GM23338 (cell line): ENCODE measurements around the gene DHPS. TPM values are rescaled to one million over a fixed set of nuclear protein-coding genes. Genes with fewer than 3 reads are reported as not detected.

Experiments
- ATAC-seq: fragments of 200-7000 bp; cut with Tn5 transposase; 3 replicates; pipeline ENCODE4 v1.9.1; 2020
- DNase-seq: peaks from one replicate; pipeline ENCODE4 v3.0.0-alpha.2; 2015; ENCODE audit warnings: low spot score
- H2AFZ ChIP-seq: fragments of 200-600 bp; sonication (generic); 2 replicates; pipeline ENCODE4 v1.8.0; 2016; ENCODE audit warnings: antibody characterized with exemption, mild to moderate bottlenecking, moderate library complexity
- H3F3A ChIP-seq: fragments of 200-600 bp; sonication (generic); replicated peaks from 2 replicates; pipeline ENCODE4 v1.8.0; 2017; ENCODE audit warnings: antibody characterized with exemption, mixed run types, low read depth
- H3K27ac ChIP-seq: fragments of 200-600 bp; sonication (generic); 2 replicates; pipeline ENCODE4 v1.6.1; 2016; ENCODE audit warnings: low read depth
- H3K27me3 ChIP-seq: fragments of 200-600 bp; sonication (generic); 2 replicates; pipeline ENCODE4 v1.8.0; 2016; ENCODE audit warnings: mild to moderate bottlenecking, mixed run types, moderate library complexity; ENCODE audit not compliant: insufficient read depth
- H3K36me3 ChIP-seq: fragments of 200-600 bp; sonication (generic); 2 replicates; pipeline ENCODE4 v1.8.0; 2016; ENCODE audit warnings: mild to moderate bottlenecking; ENCODE audit not compliant: insufficient read depth
- H3K4me1 ChIP-seq: fragments of 200-600 bp; sonication (generic); 2 replicates; pipeline ENCODE4 v1.8.0; 2016; ENCODE audit warnings: mild to moderate bottlenecking, moderate library complexity; ENCODE audit not compliant: insufficient read depth
- H3K4me2 ChIP-seq: fragments of 200-600 bp; sonication (generic); 2 replicates; pipeline ENCODE4 v1.7.1; 2017; ENCODE audit warnings: mixed run types
- H3K4me3 ChIP-seq: fragments of 200-600 bp; sonication (generic); 2 replicates; pipeline ENCODE4 v1.6.1; 2016; ENCODE audit warnings: mixed run types
- H3K79me2 ChIP-seq: fragments of 200-600 bp; sonication (generic); replicated peaks from 2 replicates; pipeline ENCODE4 v1.8.0; 2017; ENCODE audit warnings: mild to moderate bottlenecking; ENCODE audit not compliant: insufficient read depth
- H3K9me2 ChIP-seq: fragments of 200-600 bp; sonication (generic); 2 replicates; pipeline ENCODE4 v1.8.0; 2017; ENCODE audit not compliant: insufficient read depth
- H4K20me1 ChIP-seq: fragments of 200-600 bp; sonication (generic); replicated peaks from 2 replicates; pipeline ENCODE4 v1.8.0; 2017; ENCODE audit warnings: mild to moderate bottlenecking; ENCODE audit not compliant: insufficient read depth
- H3K27ac Mint-ChIP-seq: 2 replicates; pipeline ENCODE4 v1.8.0; 2020; ENCODE audit warnings: inconsistent platforms, mild to moderate bottlenecking, moderate library complexity, mixed read lengths
- H3K27me3 Mint-ChIP-seq: 3 replicates; pipeline ENCODE4 v1.8.0; 2022; ENCODE audit warnings: low read depth, mild to moderate bottlenecking, moderate library complexity, mixed read lengths, inconsistent platforms; ENCODE audit not compliant: insufficient read depth, poor library complexity
- H3K36me3 Mint-ChIP-seq: 3 replicates; pipeline ENCODE4 v1.8.0; 2021; ENCODE audit warnings: low read depth, mild to moderate bottlenecking, inconsistent platforms, moderate library complexity, mixed read lengths
- H3K4me1 Mint-ChIP-seq: 3 replicates; pipeline ENCODE4 v1.8.0; 2020; ENCODE audit warnings: mild to moderate bottlenecking, inconsistent platforms, mixed read lengths
- H3K4me3 Mint-ChIP-seq: 3 replicates; pipeline ENCODE4 v1.8.0; 2021; ENCODE audit warnings: moderate library complexity, mild to moderate bottlenecking, inconsistent platforms, mixed read lengths
- H3K9me3 Mint-ChIP-seq: 3 replicates; pipeline ENCODE4 v1.8.0; 2020; ENCODE audit warnings: moderate library complexity, mild to moderate bottlenecking, inconsistent platforms, mixed read lengths
- CREB1 ChIP-seq: fragments of 250-450 bp; sonication (Bioruptor Pico); IDR thresholded peaks from 2 replicates; pipeline ENCODE4 v1.5.0; 2020; ENCODE audit warnings: low read depth, mild to moderate bottlenecking, moderate library complexity
- EZH2 ChIP-seq: fragments of 200-600 bp; sonication (generic); IDR thresholded peaks from one replicate; pipeline ENCODE4 v1.8.0; 2017; ENCODE audit warnings: antibody characterized with exemption, mild to moderate bottlenecking, low read depth; ENCODE audit not compliant: unreplicated experiment
- EZH2phosphoT487 ChIP-seq: fragments of 200-600 bp; sonication (generic); IDR thresholded peaks from one replicate; pipeline ENCODE4 v1.8.1; 2018; ENCODE audit warnings: antibody characterized with exemption; ENCODE audit not compliant: unreplicated experiment
- JUNB ChIP-seq: IDR thresholded peaks from one replicate; pipeline ENCODE4 v1.6.1; 2016; ENCODE audit warnings: antibody characterized with exemption; ENCODE audit not compliant: unreplicated experiment
- NANOG ChIP-seq: IDR thresholded peaks from 2 replicates; pipeline ENCODE4 v1.6.1; 2016; ENCODE audit warnings: antibody characterized with exemption, borderline replicate concordance
- POLR2AphosphoS5 ChIP-seq: IDR thresholded peaks from 2 replicates; pipeline ENCODE4 v1.6.1; 2016; ENCODE audit warnings: antibody characterized with exemption, low read depth
- STAT1 ChIP-seq: IDR thresholded peaks from one replicate; pipeline ENCODE4 v1.6.1; 2016; ENCODE audit warnings: antibody characterized with exemption; ENCODE audit not compliant: unreplicated experiment
- ZNF114 ChIP-seq: fragments of 250-450 bp; sonication (Bioruptor Pico); IDR thresholded peaks from 2 replicates; pipeline ENCODE4 v1.5.0; 2020; ENCODE audit warnings: mild to moderate bottlenecking, moderate library complexity
- ZNF331 ChIP-seq: fragments of 250-450 bp; sonication (Bioruptor Pico); IDR thresholded peaks from 2 replicates; pipeline ENCODE4 v1.5.0; 2020; ENCODE audit warnings: low read depth, mild to moderate bottlenecking, moderate library complexity
- polyA plus RNA-seq: library from polyadenylated mRNA; unstranded; fragments of >200 nt; fragmentation: Nextera tagmentation; extraction: Ambion mirVana; gene quantifications from 2 replicates; pipeline ENCODE4 v1.2.1, GENCODE V29; 2016
- total RNA-seq: library from RNA; depleted of rRNA; stranded (reverse); fragments of >200 nt; shearing (Covaris generic); gene quantifications from 2 replicates; pipeline ENCODE4 v1.2.3, GENCODE V29; 2014
- TF ChIP-seq, protein P1 (sequence below): fragments of 250-450 bp; sonication (Bioruptor Pico); IDR thresholded peaks from 2 replicates; pipeline ENCODE4 v1.5.0; 2020; ENCODE audit warnings: mild to moderate bottlenecking, moderate library complexity
- TF ChIP-seq, protein P2 (sequence below), 2 experiments: fragments of 200-600 bp in 1 of 2; sonication (generic) in 1 of 2; conservative IDR thresholded peaks; 2 replicates each; pipeline versions ENCODE4 v1.5.1 to v1.6.1; 2016 to 2017; ENCODE audit warnings: antibody characterized with exemption in 2 of 2, low read depth in 2 of 2, mild to moderate bottlenecking in 2 of 2, moderate library complexity in 1 of 2
- TF ChIP-seq, protein P3 (sequence below): IDR thresholded peaks from 2 replicates; pipeline ENCODE4 v1.6.1; 2016; ENCODE audit warnings: antibody characterized with exemption
- TF ChIP-seq, protein P4 (sequence below): IDR thresholded peaks from one replicate; pipeline ENCODE4 v1.6.1; 2018; ENCODE audit warnings: antibody characterized with exemption; ENCODE audit not compliant: unreplicated experiment

Gene DHPS
- total and polyA plus RNA-seq, 2 experiments from 2014 or later: 85.4 to 126 TPM

DNA sequence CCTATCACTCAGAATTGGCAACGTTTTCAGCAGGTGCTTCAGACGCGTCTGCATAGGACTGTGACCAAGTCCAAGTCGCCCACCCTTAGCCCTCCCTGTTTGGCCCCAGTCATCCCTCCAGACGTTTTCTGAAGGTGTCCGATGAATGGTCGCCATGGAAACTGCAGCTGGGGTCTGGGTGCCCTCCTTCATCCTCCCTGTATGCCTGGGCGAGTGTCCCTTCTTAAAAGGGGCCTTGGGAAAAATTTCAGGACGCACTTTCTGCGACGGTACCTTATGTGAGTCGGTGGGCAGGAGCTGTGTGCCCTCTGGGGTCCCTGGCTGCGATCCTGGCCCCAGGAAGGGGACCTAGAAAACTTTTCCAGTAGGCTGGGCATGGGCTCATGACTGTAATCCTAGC is 40.2 kb downstream of the DHPS start:
- no peak overlapping the region for H3K27ac ChIP-seq
- no peaks in the 10 kb centered on the region; the same call in 1 of the 2 replicates for H3K9me2 ChIP-seq
- ATAC-seq: no peak
- H4K20me1 ChIP-seq: no peaks in the 10 kb centered on the region
- no peak overlapping the region for H2AFZ ChIP-seq
- Mint-ChIP-seq H3K27me3 (peaks cover 18% of the 10 kb centered on the region), H3K27ac (no peak overlapping the region), H3K9me3 (0 out of 3 replicates have a peak, but pooled peaks cover 2% of the 10 kb centered on the region), H3K36me3 (no peaks in the 10 kb centered on the region), H3K4me1 (no peaks in the 10 kb centered on the region; the same call in 2 of the 3 replicates), H3K4me3 (no peak overlapping the region)
- H3K4me3 ChIP-seq: no peak overlapping the region
- H3K4me1 ChIP-seq: no peaks in the 10 kb centered on the region
- TF ChIP-seq POLR2AphosphoS5: no peak
- no peak for TF ChIP-seq JUNB
- no peak for TF ChIP-seq NANOG
- no peak for TF ChIP-seq STAT1
- TF ChIP-seq, protein P1, sequence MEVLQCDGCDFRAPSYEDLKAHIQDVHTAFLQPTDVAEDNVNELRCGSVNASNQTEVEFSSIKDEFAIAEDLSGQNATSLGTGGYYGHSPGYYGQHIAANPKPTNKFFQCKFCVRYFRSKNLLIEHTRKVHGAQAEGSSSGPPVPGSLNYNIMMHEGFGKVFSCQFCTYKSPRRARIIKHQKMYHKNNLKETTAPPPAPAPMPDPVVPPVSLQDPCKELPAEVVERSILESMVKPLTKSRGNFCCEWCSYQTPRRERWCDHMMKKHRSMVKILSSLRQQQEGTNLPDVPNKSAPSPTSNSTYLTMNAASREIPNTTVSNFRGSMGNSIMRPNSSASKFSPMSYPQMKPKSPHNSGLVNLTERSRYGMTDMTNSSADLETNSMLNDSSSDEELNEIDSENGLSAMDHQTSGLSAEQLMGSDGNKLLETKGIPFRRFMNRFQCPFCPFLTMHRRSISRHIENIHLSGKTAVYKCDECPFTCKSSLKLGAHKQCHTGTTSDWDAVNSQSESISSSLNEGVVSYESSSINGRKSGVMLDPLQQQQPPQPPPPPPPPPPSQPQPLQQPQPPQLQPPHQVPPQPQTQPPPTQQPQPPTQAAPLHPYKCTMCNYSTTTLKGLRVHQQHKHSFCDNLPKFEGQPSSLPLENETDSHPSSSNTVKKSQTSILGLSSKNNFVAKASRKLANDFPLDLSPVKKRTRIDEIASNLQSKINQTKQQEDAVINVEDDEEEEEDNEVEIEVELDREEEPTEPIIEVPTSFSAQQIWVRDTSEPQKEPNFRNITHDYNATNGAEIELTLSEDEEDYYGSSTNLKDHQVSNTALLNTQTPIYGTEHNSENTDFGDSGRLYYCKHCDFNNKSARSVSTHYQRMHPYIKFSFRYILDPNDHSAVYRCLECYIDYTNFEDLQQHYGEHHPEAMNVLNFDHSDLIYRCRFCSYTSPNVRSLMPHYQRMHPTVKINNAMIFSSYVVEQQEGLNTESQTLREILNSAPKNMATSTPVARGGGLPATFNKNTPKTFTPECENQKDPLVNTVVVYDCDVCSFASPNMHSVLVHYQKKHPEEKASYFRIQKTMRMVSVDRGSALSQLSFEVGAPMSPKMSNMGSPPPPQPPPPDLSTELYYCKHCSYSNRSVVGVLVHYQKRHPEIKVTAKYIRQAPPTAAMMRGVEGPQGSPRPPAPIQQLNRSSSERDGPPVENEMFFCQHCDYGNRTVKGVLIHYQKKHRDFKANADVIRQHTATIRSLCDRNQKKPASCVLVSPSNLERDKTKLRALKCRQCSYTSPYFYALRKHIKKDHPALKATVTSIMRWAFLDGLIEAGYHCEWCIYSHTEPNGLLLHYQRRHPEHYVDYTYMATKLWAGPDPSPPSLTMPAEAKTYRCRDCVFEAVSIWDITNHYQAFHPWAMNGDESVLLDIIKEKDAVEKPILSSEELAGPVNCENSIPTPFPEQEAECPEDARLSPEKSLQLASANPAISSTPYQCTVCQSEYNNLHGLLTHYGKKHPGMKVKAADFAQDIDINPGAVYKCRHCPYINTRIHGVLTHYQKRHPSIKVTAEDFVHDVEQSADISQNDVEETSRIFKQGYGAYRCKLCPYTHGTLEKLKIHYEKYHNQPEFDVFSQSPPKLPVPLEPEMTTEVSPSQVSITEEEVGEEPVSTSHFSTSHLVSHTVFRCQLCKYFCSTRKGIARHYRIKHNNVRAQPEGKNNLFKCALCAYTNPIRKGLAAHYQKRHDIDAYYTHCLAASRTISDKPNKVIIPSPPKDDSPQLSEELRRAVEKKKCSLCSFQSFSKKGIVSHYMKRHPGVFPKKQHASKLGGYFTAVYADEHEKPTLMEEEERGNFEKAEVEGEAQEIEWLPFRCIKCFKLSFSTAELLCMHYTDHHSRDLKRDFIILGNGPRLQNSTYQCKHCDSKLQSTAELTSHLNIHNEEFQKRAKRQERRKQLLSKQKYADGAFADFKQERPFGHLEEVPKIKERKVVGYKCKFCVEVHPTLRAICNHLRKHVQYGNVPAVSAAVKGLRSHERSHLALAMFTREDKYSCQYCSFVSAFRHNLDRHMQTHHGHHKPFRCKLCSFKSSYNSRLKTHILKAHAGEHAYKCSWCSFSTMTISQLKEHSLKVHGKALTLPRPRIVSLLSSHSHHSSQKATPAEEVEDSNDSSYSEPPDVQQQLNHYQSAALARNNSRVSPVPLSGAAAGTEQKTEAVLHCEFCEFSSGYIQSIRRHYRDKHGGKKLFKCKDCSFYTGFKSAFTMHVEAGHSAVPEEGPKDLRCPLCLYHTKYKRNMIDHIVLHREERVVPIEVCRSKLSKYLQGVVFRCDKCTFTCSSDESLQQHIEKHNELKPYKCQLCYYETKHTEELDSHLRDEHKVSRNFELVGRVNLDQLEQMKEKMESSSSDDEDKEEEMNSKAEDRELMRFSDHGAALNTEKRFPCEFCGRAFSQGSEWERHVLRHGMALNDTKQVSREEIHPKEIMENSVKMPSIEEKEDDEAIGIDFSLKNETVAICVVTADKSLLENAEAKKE: no peak
- no peak for TF ChIP-seq EZH2
- TF ChIP-seq, protein P2, sequence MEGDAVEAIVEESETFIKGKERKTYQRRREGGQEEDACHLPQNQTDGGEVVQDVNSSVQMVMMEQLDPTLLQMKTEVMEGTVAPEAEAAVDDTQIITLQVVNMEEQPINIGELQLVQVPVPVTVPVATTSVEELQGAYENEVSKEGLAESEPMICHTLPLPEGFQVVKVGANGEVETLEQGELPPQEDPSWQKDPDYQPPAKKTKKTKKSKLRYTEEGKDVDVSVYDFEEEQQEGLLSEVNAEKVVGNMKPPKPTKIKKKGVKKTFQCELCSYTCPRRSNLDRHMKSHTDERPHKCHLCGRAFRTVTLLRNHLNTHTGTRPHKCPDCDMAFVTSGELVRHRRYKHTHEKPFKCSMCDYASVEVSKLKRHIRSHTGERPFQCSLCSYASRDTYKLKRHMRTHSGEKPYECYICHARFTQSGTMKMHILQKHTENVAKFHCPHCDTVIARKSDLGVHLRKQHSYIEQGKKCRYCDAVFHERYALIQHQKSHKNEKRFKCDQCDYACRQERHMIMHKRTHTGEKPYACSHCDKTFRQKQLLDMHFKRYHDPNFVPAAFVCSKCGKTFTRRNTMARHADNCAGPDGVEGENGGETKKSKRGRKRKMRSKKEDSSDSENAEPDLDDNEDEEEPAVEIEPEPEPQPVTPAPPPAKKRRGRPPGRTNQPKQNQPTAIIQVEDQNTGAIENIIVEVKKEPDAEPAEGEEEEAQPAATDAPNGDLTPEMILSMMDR (conservative IDR thresholded peaks at IDR 0.05; ENCODE audit: low read depth in 2 of 2): no peak
- TF ChIP-seq CREB1: no peak
- TF ChIP-seq, protein P3, sequence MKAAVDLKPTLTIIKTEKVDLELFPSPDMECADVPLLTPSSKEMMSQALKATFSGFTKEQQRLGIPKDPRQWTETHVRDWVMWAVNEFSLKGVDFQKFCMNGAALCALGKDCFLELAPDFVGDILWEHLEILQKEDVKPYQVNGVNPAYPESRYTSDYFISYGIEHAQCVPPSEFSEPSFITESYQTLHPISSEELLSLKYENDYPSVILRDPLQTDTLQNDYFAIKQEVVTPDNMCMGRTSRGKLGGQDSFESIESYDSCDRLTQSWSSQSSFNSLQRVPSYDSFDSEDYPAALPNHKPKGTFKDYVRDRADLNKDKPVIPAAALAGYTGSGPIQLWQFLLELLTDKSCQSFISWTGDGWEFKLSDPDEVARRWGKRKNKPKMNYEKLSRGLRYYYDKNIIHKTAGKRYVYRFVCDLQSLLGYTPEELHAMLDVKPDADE: no peak
- TF ChIP-seq EZH2phosphoT487: no peak
- no peak for TF ChIP-seq ZNF331
- TF ChIP-seq, protein P4, sequence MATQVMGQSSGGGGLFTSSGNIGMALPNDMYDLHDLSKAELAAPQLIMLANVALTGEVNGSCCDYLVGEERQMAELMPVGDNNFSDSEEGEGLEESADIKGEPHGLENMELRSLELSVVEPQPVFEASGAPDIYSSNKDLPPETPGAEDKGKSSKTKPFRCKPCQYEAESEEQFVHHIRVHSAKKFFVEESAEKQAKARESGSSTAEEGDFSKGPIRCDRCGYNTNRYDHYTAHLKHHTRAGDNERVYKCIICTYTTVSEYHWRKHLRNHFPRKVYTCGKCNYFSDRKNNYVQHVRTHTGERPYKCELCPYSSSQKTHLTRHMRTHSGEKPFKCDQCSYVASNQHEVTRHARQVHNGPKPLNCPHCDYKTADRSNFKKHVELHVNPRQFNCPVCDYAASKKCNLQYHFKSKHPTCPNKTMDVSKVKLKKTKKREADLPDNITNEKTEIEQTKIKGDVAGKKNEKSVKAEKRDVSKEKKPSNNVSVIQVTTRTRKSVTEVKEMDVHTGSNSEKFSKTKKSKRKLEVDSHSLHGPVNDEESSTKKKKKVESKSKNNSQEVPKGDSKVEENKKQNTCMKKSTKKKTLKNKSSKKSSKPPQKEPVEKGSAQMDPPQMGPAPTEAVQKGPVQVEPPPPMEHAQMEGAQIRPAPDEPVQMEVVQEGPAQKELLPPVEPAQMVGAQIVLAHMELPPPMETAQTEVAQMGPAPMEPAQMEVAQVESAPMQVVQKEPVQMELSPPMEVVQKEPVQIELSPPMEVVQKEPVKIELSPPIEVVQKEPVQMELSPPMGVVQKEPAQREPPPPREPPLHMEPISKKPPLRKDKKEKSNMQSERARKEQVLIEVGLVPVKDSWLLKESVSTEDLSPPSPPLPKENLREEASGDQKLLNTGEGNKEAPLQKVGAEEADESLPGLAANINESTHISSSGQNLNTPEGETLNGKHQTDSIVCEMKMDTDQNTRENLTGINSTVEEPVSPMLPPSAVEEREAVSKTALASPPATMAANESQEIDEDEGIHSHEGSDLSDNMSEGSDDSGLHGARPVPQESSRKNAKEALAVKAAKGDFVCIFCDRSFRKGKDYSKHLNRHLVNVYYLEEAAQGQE: no peak
- no peak for TF ChIP-seq ZNF114 (CRISPR knock-in tag)
- no peaks in the 10 kb centered on the region for H3K36me3 ChIP-seq
- 0 out of 2 replicates have a peak, but pooled peaks cover 3% of the 10 kb centered on the region for H3F3A ChIP-seq
- H3K27me3 ChIP-seq: no peaks in the 10 kb centered on the region
- DNase-seq: no peak
- H3K79me2 ChIP-seq: no peaks in the 10 kb centered on the region
- no peak overlapping the region for H3K4me2 ChIP-seq
